ENCODE data around the gene CPT1C. TPM values are rescaled to one million over a fixed set of nuclear protein-coding genes. Genes with fewer than 3 reads are reported as not detected.

CPT1C gene
- total RNA-seq, 4 donors from 2014 or later: 0.26 to 0.97 (median 0.73) TPM; not detected in 1

DNA sequence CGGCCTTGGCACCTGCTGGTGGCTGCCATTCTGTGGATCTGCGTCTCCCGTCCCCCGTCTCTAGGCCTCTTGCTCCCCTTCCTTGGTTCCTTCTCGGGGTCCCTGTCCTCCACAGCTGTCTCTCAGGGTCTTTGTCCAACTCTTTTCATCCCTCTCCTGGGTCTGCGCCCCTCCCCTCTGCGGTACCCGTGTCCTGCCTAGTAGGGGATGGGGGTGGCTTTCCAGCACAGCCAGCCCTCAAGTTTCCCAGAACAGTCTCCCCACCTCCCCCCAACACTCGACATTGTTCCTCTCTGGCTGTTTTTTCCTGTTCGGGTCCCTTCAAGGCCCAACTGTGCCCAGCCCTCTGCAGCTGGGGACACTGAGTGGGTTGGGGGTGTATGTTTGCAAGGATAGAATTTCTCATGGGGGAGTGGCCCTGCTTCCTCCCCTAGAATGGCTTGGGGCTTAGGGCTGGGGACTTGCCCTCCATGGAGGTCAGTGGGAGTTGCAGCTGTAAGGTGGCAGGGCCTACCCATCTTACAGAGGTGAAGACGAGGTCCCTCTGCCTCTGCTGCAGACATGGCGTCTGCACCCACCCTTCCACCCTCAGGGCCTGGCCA is 2.3 kb upstream of the CPT1C start:
- TF ChIP-seq CTCF (IDR thresholded peaks at IDR 0.05 in 4 of 5, conservative IDR thresholded peaks at IDR 0.05 in 1 of 5) (no peak), POLR2A (IDR thresholded peaks at IDR 0.05) (no peak)
- Histone ChIP-seq H3K36me3 (peaks cover 0 to 34% of the 10 kb centered on the region in 2 donors), H3K4me3 (peak overlapping the region in 3 of 4 donors; percentile 50 to 59 (median 57)), H3K27me3 (peaks cover 3 to 17% (median 13%) of the 10 kb centered on the region in 3 donors), H3K4me1 (peaks cover 10 to 14% of the 10 kb centered on the region in 2 donors), H3K9me3 (no peaks in the 10 kb centered on the region), H3K27ac (peak overlapping the region in 3 of 4 donors; percentile 54 to 72 (median 58))
- in situ Hi-C loops (cut with MboI; ENCODE audit: low sequenced_read_pairs in 4 of 4): no loop called here
- intact Hi-C loops (cut with DNase I; ENCODE audit: low total_unique reads): no loop called here
- ATAC-seq: no peak
- DNase-seq: no peak

DNA sequence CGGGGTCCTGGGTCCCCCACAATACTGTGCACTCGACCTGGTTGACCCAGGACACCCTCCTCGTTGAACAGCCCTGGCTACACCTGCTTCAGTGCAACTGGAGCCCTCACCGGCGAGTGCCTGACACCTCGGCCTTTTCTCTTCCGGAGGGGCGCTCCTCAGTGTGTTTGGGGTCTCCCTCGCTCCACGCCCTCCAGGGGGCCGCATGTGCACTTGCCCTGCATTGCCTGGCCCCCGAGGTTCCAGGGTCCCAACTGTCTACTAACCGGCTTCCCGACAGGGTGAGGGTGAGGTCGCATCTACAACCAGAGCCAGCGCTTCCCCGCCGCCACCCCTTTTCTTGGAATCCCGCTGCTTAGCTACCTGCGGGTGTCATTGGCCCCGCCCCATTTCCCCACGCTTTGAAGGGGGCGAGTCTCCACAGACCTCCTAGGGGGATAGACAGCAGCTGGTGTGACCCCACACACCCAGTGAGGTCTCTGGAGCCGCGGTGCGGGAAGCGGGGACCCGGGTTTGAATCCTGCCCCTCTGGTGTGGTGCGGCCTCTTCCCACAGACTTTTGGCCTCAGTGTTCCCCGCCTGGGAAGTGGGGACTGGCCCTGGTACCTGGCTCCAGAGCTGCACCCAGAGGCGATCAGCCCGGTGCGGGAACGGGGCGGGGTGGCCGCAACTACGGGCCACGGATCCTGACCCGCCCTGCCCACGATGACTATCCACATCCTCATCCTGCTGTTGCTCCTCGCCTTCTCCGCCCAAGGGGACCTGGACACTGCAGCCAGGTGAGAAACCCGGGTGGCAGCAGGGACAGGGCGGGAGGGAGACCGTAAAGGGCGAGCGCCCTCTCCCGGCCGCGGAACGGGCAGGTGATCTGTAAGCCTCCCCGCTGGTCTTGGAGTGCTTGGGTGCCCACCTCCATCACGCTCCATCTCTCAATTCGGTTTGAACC is 1.5 kb upstream of the CPT1C start, which contains the start of gene ADM5:
Gene ADM5, plus strand, starts transcription at position 462 of the 946 bp plus-strand sequence. Its CDS starts 244 bp downstream, at position 706.
- Histone ChIP-seq H3K4me1 (peaks cover 10 to 14% of the 10 kb centered on the region in 2 donors), H3K27ac (peak within 1 kb of the TSS in 3 of 4 donors; percentile 54 to 72 (median 68)), H3K4me3 (peak within 1 kb of the TSS; percentile 50 to 59 (median 54)), H3K27me3 (peaks cover 3 to 17% (median 13%) of the 10 kb centered on the region in 3 donors), H3K9me3 (no peaks in the 10 kb centered on the region), H3K36me3 (peaks cover 0 to 26% of the 10 kb centered on the region in 2 donors)
- DNase-seq: peak in 1 of 2 donors; percentile 35
- in situ Hi-C loops (cut with MboI; ENCODE audit: low sequenced_read_pairs in 4 of 4): no loop called here
- intact Hi-C loops (cut with DNase I; ENCODE audit: low total_unique reads): no loop called here
- peak in 1 of 2 donors; percentile 53 for ATAC-seq
- TF ChIP-seq CTCF (IDR thresholded peaks at IDR 0.05 in 4 of 5, conservative IDR thresholded peaks at IDR 0.05 in 1 of 5) (peak; percentile 14 to 64 (median 45)), POLR2A (IDR thresholded peaks at IDR 0.05) (no peak)

DNA sequence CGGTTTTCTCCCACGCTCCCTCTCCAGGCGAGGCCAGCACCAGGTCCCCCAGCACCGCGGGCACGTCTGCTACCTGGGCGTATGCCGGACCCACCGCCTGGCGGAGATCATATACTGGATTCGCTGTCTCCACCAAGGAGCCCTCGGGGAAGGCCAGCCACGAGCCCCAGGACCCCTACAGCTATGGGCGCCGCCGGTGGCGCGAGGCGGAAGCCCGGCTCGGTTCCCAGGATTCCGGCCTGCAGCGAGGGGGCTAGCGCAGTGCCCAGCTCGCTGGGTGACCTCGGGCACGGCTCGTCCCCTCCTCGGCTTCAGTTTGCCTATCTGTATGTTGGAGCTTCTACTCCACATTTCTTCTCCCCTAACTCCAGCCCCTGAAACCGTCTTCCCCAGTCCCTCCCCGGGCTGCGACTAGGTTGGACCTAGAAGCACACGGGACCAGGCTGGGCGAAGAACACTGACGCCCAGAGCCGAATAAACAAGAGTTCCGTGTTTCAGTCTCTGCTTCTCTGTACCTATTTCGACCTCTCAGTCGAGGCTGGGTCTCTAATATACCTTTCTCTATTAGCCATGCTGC is 749 bp upstream of the CPT1C start:
- TF ChIP-seq CTCF (IDR thresholded peaks at IDR 0.05 in 4 of 5, conservative IDR thresholded peaks at IDR 0.05 in 1 of 5): no peak
- no peak for TF ChIP-seq POLR2A (IDR thresholded peaks at IDR 0.05)
- peak overlapping the region; percentile 50 to 59 (median 54) for H3K4me3 ChIP-seq
- H3K27me3 ChIP-seq: peaks cover 3 to 17% (median 13%) of the 10 kb centered on the region in 3 donors
- intact Hi-C loops (cut with DNase I; ENCODE audit: low total_unique reads) (no loop called here), in situ Hi-C loops (cut with MboI; ENCODE audit: low sequenced_read_pairs in 4 of 4) (no loop called here)
- H3K27ac ChIP-seq: peak overlapping the region in 3 of 4 donors; percentile 54 to 72 (median 68)
- H3K9me3 ChIP-seq: no peaks in the 10 kb centered on the region
- peaks cover 10 to 14% of the 10 kb centered on the region in 2 donors for H3K4me1 ChIP-seq
- no peak for DNase-seq
- ATAC-seq: peak; percentile 26 to 32
- peaks cover 0 to 19% of the 10 kb centered on the region in 2 donors for H3K36me3 ChIP-seq

DNA sequence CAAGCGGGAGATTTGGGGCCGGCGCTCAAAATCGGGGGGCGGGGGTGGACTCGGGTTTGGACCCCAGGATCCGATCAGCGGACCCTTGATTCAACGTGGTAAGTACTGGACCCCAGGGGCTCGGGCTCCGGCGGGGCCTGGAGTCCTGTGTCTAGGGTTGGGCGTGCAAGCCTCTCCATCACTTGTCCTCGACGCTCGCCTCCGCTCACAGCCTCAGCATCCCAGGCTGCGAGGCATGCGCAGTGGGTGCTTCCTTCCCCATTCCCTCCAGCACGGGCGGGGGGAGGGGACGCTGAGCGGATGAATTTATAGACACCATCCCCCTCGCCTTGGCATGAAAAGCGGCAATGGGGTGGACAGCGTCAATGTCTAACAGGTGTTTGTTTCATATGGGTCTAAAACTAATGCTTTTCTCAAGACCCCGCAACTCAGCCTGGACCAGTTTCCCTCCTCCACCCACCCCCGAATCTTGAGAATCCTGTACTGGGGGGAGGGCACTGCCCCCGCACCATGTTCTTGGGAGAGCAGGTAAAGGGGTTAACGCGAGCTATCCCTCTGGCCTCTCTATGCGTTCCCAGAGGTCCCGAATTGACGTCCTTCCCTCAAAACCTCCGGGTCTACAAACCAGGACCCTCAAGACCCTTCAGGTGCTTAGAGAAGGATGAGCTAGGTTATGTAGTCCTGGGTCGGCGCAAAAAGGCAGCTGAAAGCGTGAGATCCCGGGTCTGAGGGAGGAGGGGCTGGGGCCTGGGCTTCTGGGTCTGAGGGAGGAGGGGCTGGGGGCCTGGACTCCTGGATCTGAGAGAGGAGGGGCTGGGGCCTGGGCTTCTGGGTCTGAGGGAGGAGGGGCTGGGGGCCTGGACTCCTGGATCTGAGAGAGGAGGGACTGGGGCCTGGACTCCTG is 579 bp downstream of the CPT1C start:
- in situ Hi-C loops (cut with MboI; ENCODE audit: low sequenced_read_pairs in 4 of 4): no loop called here
- Histone ChIP-seq H3K36me3 (peaks cover 0 to 6% of the 10 kb centered on the region in 2 donors), H3K4me1 (peaks cover 10 to 14% of the 10 kb centered on the region in 2 donors), H3K4me3 (peak overlapping the region; percentile 50 to 59 (median 54)), H3K9me3 (no peaks in the 10 kb centered on the region), H3K27me3 (peaks cover 3 to 17% (median 13%) of the 10 kb centered on the region in 3 donors), H3K27ac (peak overlapping the region in 1 of 4 donors; percentile 72)
- no peak for DNase-seq
- intact Hi-C loops (cut with DNase I; ENCODE audit: low total_unique reads): no loop called here
- TF ChIP-seq CTCF (IDR thresholded peaks at IDR 0.05 in 4 of 5, conservative IDR thresholded peaks at IDR 0.05 in 1 of 5) (no peak), POLR2A (IDR thresholded peaks at IDR 0.05) (no peak)
- ATAC-seq: no peak
